Heart left ventricle (tissue), 16 donors: ENCODE results near the gene AGMO. TPM values are rescaled to one million over a fixed set of nuclear protein-coding genes. Genes with fewer than 3 reads are reported as not detected.

Experiments
- ATAC-seq, 4 donors: fragments of 200-7000 bp; cut with Tn5 transposase; one replicate each; pipeline ENCODE4 v1.9.1; 2020 to 2022; ENCODE audit warnings: moderate library complexity in 4 of 4, mild to moderate bottlenecking in 3 of 4, moderate number of reproducible peaks in 1 of 4
- DNase-seq, 5 donors: peaks; one replicate each; pipeline ENCODE4 v3.0.0-alpha.2; 2020
- H3K27ac ChIP-seq, 12 donors: fragments of 200-600 bp; sonication (generic) in 4 of 12; one replicate each; pipeline versions ENCODE4 v1.5.0 to v1.8.0; 2016 to 2022; ENCODE audit warnings: mild to moderate bottlenecking in 2 of 12
- H3K27me3 ChIP-seq, 9 donors: fragments of 200-600 bp; sonication (generic) in 2 of 9; one replicate each; pipeline versions ENCODE4 v1.5.1 to v1.8.0; 2016 to 2022; ENCODE audit warnings: mild to moderate bottlenecking in 3 of 9
- H3K36me3 ChIP-seq, 9 donors: fragments of 200-600 bp; sonication (generic) in 2 of 9; one replicate each; pipeline versions ENCODE4 v1.5.0 to v1.8.0; 2018 to 2022; ENCODE audit warnings: mild to moderate bottlenecking in 2 of 9
- H3K4me1 ChIP-seq, 12 donors: fragments of 200-600 bp; sonication (generic) in 4 of 12; one replicate each; pipeline versions ENCODE4 v1.5.0 to v1.8.0; 2016 to 2022; ENCODE audit warnings: mild to moderate bottlenecking in 3 of 12
- H3K4me3 ChIP-seq, 12 donors: fragments of 200-600 bp; sonication (generic) in 4 of 12; one replicate each; pipeline versions ENCODE4 v1.5.0 to v1.8.0; 2017 to 2022; ENCODE audit warnings: mild to moderate bottlenecking in 9 of 12, moderate library complexity in 4 of 12
- H3K9me3 ChIP-seq, 12 donors: fragments of 200-600 bp; sonication (generic) in 4 of 12; one replicate each; pipeline versions ENCODE4 v1.5.0 to v1.8.0; 2016 to 2022; ENCODE audit warnings: mild to moderate bottlenecking in 1 of 12
- CTCF ChIP-seq, 12 donors: fragments of 200-600 bp; sonication (generic) in 4 of 12; IDR thresholded peaks; one replicate each; pipeline versions ENCODE4 v1.5.0 to v1.8.0; 2018 to 2022; ENCODE audit warnings: antibody characterized with exemption in 12 of 12, mild to moderate bottlenecking in 5 of 12
- POLR2A ChIP-seq, 2 donors: fragments of 450-650 bp; IDR thresholded peaks; one replicate each; pipeline ENCODE4 v1.6.1; 2017; ENCODE audit warnings: antibody characterized with exemption in 2 of 2, mild to moderate bottlenecking in 2 of 2, moderate library complexity in 2 of 2
- WGBS, 4 donors: extraction: QIAGEN DNeasy Blood & Tissue Kit in 2 of 4; methylation state at CpG; one replicate each; pipeline versions ENCODE4 v1.1.5 to v1.1.7; 2013 to 2018; 5-methylcytosine and 5-hydroxymethylcytosine counted together
- intact Hi-C, 10 donors: fragments of 100-400 bp; cut with DNase I; formaldehyde crosslinking; loops; one replicate each; pipeline versions ENCODE4 v1.11.1 to v1.14.2; 2022
- polyA plus RNA-seq, 2 donors: library from polyadenylated mRNA; stranded (reverse); fragments of 200-250 nt; gene quantifications; one replicate each; pipeline ENCODE4 v1.2.3, GENCODE V29; 2013
- total RNA-seq, 9 donors: library from RNA; depleted of rRNA in 2 of 9; stranded (reverse); fragments of >200 nt in 2 of 9; fragmentation: NEBNext Ultra II Directional in 3 of 9; extraction: Animal tissue kit (Norgen Biotek cat#: 25700) in 3 of 9; gene quantifications; one replicate each; pipeline versions ENCODE4 v1.1.0 to v1.2.4, GENCODE V29; 2016 to 2023
- donor health status: ischemic (EF 13 %, LVEDD 7.1; RV severe dilation, severe dysfunction).
- donor health status: healthy with polysubstance abuse.
- donor health status: DM: no; HTN: yes; CAD: no.
- donor health status: DM: no; HTN: no; CAD: no.
- donor health status: ischemic (EF 25% LVEDD 6.9; RV normal size, moderate dysfunction).
- donor health status: ischemic (EF 25% LVEDD 5.7; RV mildly dilated, moderate dysfunction).
- donor health status: healthy.
- donor health status: DM: yes; HTN: yes; CAD: no.
- donor health status: ischemic (EF 35%, LVEDD 5.7; RV mildly dilated, moderate dysfunction).
- donor health status: nonischemic (EF 11% LVEDD 7.7; RV severe dilation, severe dysfunction).
- donor health status: DM: yes; HTN: yes; CAD: no.
- donor health status: PGD.
- donor health status: ischemic (EF 29% LVEDD 5.4; RV normal size, mild dysfunction).
- donor health status: nonischemic (EF 23%, LVEDD 6.1; RV moderate dilation, normal function).

AGMO gene
- total and polyA plus RNA-seq, 11 donors: 0.12 to 0.72 (median 0.40) TPM; not detected in 1

GRCh38 chr7:15368653-15369052, 193.2 kb downstream of the AGMO start:
- 91 to 98% (median 96%) methylated on average over 1 of the region's 1 CpG for WGBS, 4 donors
- DNase-seq (no peak), ATAC-seq (no peak)
- no peaks in the 10 kb centered on the region for H3K36me3 ChIP-seq
- H3K4me1 ChIP-seq: no peaks in the 10 kb centered on the region
- no peak overlapping the region for H3K4me3 ChIP-seq
- no peaks in the 10 kb centered on the region for H3K27me3 ChIP-seq
- no peak for TF ChIP-seq POLR2A (IDR thresholded peaks at IDR 0.05)
- no peak for TF ChIP-seq CTCF (IDR thresholded peaks at IDR 0.05)
- intact Hi-C loops: no loop called here
- H3K9me3 ChIP-seq: peaks cover 0 to 4% (median 0%) of the 10 kb centered on the region in 12 donors
- H3K27ac ChIP-seq: no peak overlapping the region

- no peak overlapping the region for H3K27ac ChIP-seq
These were observed 193.9 kb downstream of the AGMO start for GRCh38 chr7:15367897-15368296.

GRCh38 chr7:15358112-15358511, 203.7 kb downstream of the AGMO start:
- Histone ChIP-seq H3K9me3 (no peaks in the 10 kb centered on the region), H3K27me3 (no peaks in the 10 kb centered on the region), H3K36me3 (no peaks in the 10 kb centered on the region), H3K27ac (no peak overlapping the region), H3K4me1 (no peaks in the 10 kb centered on the region), H3K4me3 (no peak overlapping the region)
- 81 to 83% (median 82%) methylated on average over 5 of the region's 5 CpGs for WGBS, 4 donors
- ATAC-seq (no peak), DNase-seq (no peak)
- TF ChIP-seq POLR2A (IDR thresholded peaks at IDR 0.05): no peak
- no peak for TF ChIP-seq CTCF (IDR thresholded peaks at IDR 0.05)
- intact Hi-C loops: no loop called here

More at GRCh38 chr7:15367897-15368296, 193.9 kb downstream of the AGMO start:
- Histone ChIP-seq H3K4me1 (no peaks in the 10 kb centered on the region), H3K36me3 (no peaks in the 10 kb centered on the region), H3K4me3 (no peak overlapping the region), H3K9me3 (peaks cover 0 to 4% (median 0%) of the 10 kb centered on the region in 12 donors), H3K27me3 (no peaks in the 10 kb centered on the region)
- ATAC-seq: no peak
- intact Hi-C loops: no loop called here
- DNase-seq: no peak
- WGBS, 4 donors: 83 to 96% (median 87%) methylated on average over 3 of the region's 3 CpGs
- TF ChIP-seq CTCF (IDR thresholded peaks at IDR 0.05) (no peak), POLR2A (IDR thresholded peaks at IDR 0.05) (no peak)

- 95 to 96% (median 96%) methylated on average over 20 of the region's 20 CpGs for WGBS, 4 donors
- Histone ChIP-seq H3K4me1 (no peaks in the 10 kb centered on the region), H3K4me3 (no peak overlapping the region), H3K27me3 (no peaks in the 10 kb centered on the region), H3K9me3 (no peaks in the 10 kb centered on the region), H3K36me3 (no peaks in the 10 kb centered on the region), H3K27ac (no peak overlapping the region)
- intact Hi-C loops: no loop called here
- TF ChIP-seq POLR2A (IDR thresholded peaks at IDR 0.05) (no peak), CTCF (IDR thresholded peaks at IDR 0.05) (no peak)
- DNase-seq (no peak), ATAC-seq (no peak)
These were observed 209.2 kb downstream of the AGMO start for GRCh38 chr7:15352421-15353206.
